ENCODE measurements around the gene REPS1.
"Not testable (repeated sequence)": the region's sequence is repeated elsewhere in the genome, so short reads cannot be mapped to it uniquely, and the experiment has no call there.

Gene REPS1

DNA sequence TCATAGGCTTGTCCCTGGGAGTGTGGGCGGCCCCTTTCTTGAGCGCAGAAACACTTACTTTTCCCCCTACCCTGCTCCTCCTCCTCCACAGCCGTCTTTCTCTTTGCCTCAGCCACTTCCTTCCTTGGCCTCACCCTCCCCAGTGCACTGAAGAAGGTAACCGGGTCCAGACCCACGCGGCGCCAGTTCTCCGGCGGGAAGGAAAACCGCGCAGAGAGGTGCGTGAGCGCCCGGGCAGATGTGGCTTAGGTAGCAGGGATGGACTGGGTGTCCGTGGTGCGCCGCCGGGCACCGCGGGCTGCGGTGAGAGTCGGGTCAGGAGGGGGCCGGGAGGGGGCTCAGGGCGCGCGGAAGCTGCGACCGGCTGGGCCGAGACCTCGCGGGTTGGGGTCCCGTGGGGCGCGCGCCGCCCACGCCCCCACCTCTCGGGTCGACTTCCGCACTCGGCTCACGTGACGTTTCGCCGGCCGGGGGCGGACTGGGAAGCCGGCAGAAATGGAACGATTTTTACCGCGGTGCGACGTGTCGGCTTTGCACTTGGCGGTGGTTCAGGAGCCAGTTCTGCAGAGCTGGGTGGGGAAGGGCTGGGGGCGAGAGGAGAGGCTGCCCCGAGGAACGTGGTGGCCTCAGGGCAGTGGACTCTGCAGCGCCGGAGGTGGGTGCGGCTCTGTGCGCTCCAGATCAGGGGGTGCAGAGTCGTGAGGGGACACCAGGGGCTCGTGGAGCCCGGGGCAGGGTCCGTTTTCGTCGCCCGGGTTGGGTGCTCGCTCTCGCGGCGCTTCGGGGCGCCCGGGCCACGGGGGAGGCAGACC is 40.8 kb upstream of the REPS1 start, which contains the start of gene ABRACL:
ABRACL (plus strand) TSS at position 88 of the 812 bp plus-strand sequence. CDS start 5,416 bp downstream, outside the sequence.
- TF ChIP-seq FOXA1 (IDR thresholded peaks at IDR 0.05) (no peak), SP1 (IDR thresholded peaks at IDR 0.05) (no peak), ARNT (IDR thresholded peaks at IDR 0.05) (no peak), BHLHE40 (IDR thresholded peaks at IDR 0.05; ENCODE audit: borderline replicate concordance) (no peak), ELF4 (IDR thresholded peaks at IDR 0.05) (peak; percentile 34; the same call in 1 of the 2 replicates), NFRKB (IDR thresholded peaks at IDR 0.05) (no peak), L3MBTL2 (conservative IDR thresholded peaks at IDR 0.05) (peak; percentile 65), CTBP1 (IDR thresholded peaks at IDR 0.05; ENCODE audit: borderline replicate concordance) (peak; percentile 15; the same call in 1 of the 2 replicates), SUZ12 (IDR thresholded peaks at IDR 0.05) (no peak), LEF1 (IDR thresholded peaks at IDR 0.05; ENCODE audit: borderline replicate concordance) (no peak)
- ChIA-PET POLR2A (interaction anchor here (1.1 kb wide), 1 partner anchor 13 kb away, joined by 4 read pairs; no protein-coding TSS in a partner anchor), CTCF (no interaction called here)
- peak; percentile 78 for DNase-seq (ENCODE audit: extremely low spot score)

DNA sequence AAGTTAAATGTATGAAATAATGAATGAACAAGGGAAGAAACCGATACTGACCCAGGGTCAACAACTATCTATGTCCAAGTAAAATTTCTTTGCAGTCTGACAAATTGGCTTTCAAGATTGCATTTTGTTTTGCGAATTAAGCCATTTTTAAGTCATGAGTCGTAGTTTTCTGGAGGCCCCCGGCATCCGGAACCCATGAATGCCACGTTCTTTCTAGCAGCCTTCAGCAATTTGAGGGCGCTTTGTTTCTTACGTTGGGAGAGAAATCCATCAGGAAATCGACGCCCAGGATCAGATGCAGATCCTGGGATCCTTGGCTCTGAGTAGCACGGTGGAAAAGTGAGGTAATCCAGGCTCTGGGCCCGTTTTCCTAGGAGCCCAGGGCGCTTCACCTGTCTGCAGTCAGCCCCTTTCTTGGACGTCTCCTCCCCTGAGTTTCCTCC is 40.2 kb upstream of the REPS1 start:
- CTCF ChIA-PET: no interaction called here
- no peak for DNase-seq (ENCODE audit: extremely low spot score)
- POLR2A ChIA-PET: interaction anchor here (1.0 to 1.5 kb wide), 2 partner anchors 13 to 39 kb away, joined by 3 to 6 read pairs; no protein-coding TSS in a partner anchor
- TF ChIP-seq SP1 (IDR thresholded peaks at IDR 0.05) (no peak), ZNF384 (IDR thresholded peaks at IDR 0.05) (no peak), HDGF (IDR thresholded peaks at IDR 0.05; ENCODE audit: borderline replicate concordance) (no peak), NFRKB (IDR thresholded peaks at IDR 0.05) (no peak), ARNT (IDR thresholded peaks at IDR 0.05) (no peak), FOXM1 (IDR thresholded peaks at IDR 0.05; ENCODE audit: borderline replicate concordance) (0 out of 2 replicates have a peak, but pooled peaks have one; percentile 0), LEF1 (IDR thresholded peaks at IDR 0.05; ENCODE audit: borderline replicate concordance) (peak; percentile 17; the same call in 1 of the 2 replicates), FOXK2 (IDR thresholded peaks at IDR 0.05) (no peak), TARDBP (IDR thresholded peaks at IDR 0.05) (no peak), L3MBTL2 (conservative IDR thresholded peaks at IDR 0.05) (peak; percentile 73), FOXA1 (IDR thresholded peaks at IDR 0.05) (no peak)
- TF ChIP-seq, protein P1, sequence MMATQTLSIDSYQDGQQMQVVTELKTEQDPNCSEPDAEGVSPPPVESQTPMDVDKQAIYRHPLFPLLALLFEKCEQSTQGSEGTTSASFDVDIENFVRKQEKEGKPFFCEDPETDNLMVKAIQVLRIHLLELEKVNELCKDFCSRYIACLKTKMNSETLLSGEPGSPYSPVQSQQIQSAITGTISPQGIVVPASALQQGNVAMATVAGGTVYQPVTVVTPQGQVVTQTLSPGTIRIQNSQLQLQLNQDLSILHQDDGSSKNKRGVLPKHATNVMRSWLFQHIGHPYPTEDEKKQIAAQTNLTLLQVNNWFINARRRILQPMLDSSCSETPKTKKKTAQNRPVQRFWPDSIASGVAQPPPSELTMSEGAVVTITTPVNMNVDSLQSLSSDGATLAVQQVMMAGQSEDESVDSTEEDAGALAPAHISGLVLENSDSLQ (IDR thresholded peaks at IDR 0.05): no peak

DNA sequence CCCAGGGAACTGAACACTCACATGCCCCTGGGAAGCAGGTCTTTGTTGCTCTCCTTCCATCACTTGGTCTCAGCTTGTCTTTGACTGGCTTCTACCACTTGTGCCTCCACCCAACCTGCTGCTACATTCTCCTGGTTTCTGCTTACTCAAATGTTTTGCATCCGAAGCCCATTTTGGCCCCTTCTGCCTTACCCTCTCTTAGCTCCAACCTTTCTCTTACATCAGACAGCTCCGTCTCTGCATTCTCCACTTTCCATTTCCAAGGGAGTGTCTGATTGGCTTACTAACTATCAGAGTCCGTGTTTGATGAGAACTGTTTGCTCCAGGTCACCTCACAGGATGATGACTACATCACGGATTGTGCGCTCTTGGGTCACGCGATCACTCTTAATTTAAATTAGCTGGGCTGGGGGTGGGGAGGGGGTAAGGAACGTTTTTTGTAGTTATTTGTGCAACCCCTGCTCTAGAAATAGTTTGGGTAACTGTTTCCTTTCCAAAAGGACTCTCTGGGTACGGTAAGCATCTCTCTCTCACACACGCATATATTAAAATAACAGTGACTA is 39.6 kb upstream of the REPS1 start:
- POLR2A ChIA-PET: interaction anchor here (0.7 to 1.5 kb wide), 3 partner anchors 12 to 347 kb away, joined by 3 to 6 read pairs (median 3); partner anchors contain the start of gene CITED2
- TF ChIP-seq, protein P1 (IDR thresholded peaks at IDR 0.05): no peak
- TF ChIP-seq FOXK2 (IDR thresholded peaks at IDR 0.05) (no peak), ARNT (IDR thresholded peaks at IDR 0.05) (no peak), CTBP1 (IDR thresholded peaks at IDR 0.05; ENCODE audit: borderline replicate concordance) (no peak), BHLHE40 (IDR thresholded peaks at IDR 0.05; ENCODE audit: borderline replicate concordance) (no peak), ELF4 (IDR thresholded peaks at IDR 0.05) (no peak), FOXA1 (IDR thresholded peaks at IDR 0.05) (no peak)
- DNase-seq (ENCODE audit: extremely low spot score): peak; percentile 45
- CTCF ChIA-PET: no interaction called here

DNA sequence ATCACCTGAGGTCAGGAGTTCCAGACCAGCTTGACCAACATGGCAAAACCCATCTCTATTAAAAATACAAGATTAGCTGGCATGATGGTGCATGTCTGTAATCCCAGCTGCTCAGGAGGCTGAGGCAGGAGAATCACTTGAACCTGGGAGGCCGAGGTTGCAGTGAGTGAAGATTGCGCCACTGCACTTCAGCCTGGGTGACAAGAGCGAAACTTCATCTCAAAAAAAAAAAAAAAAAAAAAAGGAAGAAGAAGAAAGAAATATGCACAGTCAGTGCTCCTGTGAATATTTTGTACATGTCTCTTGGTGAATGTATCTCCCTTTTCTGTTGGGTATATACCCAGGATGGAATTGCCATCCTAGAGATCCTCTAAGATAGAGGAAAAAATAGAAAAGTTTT is 37.4 kb upstream of the REPS1 start:
- DNase-seq (ENCODE audit: extremely low spot score); CTCF ChIA-PET; POLR2A ChIA-PET: not testable (repeated sequence)

DNA sequence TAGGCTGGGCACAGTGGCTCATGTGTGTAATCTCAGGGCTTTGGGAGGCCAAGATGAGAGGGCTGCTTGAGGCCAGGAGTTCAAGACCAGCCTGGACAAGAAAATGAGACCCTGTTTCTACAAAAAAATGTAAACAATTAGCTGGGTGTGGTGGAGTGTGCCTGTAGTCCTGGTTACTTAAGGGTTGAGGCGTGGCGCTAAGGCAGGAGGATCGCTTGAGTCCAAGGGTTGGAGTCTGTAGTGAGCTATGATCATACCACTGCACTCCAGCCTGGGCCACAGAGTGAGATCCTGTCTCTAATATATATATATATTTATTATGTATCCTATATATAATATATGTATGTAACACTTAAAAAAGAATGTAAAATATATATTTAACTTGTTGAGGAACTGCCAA is 32.6 kb upstream of the REPS1 start:
- ChIA-PET POLR2A (no interaction called here), CTCF (no interaction called here)
- no peak for TF ChIP-seq L3MBTL2 (conservative IDR thresholded peaks at IDR 0.05)
- TF ChIP-seq TARDBP (IDR thresholded peaks at IDR 0.05): no peak
- no peak for TF ChIP-seq FOXK2 (IDR thresholded peaks at IDR 0.05)
- TF ChIP-seq FOXM1 (IDR thresholded peaks at IDR 0.05; ENCODE audit: borderline replicate concordance): no peak
- no peak for TF ChIP-seq LEF1 (IDR thresholded peaks at IDR 0.05; ENCODE audit: borderline replicate concordance)
- TF ChIP-seq, protein P1 (IDR thresholded peaks at IDR 0.05): no peak
- TF ChIP-seq ELF4 (IDR thresholded peaks at IDR 0.05): no peak
- TF ChIP-seq FOXA1 (IDR thresholded peaks at IDR 0.05): no peak
- TF ChIP-seq SUZ12 (IDR thresholded peaks at IDR 0.05): no peak
- no peak for TF ChIP-seq ZNF384 (IDR thresholded peaks at IDR 0.05)
- TF ChIP-seq NFRKB (IDR thresholded peaks at IDR 0.05): no peak
- TF ChIP-seq CTBP1 (IDR thresholded peaks at IDR 0.05; ENCODE audit: borderline replicate concordance): no peak
- TF ChIP-seq SP1 (IDR thresholded peaks at IDR 0.05): no peak
- no peak for TF ChIP-seq HDGF (IDR thresholded peaks at IDR 0.05; ENCODE audit: borderline replicate concordance)
- no peak for TF ChIP-seq BHLHE40 (IDR thresholded peaks at IDR 0.05; ENCODE audit: borderline replicate concordance)
- TF ChIP-seq ARNT (IDR thresholded peaks at IDR 0.05): no peak
- no peak for DNase-seq (ENCODE audit: extremely low spot score)

DNA sequence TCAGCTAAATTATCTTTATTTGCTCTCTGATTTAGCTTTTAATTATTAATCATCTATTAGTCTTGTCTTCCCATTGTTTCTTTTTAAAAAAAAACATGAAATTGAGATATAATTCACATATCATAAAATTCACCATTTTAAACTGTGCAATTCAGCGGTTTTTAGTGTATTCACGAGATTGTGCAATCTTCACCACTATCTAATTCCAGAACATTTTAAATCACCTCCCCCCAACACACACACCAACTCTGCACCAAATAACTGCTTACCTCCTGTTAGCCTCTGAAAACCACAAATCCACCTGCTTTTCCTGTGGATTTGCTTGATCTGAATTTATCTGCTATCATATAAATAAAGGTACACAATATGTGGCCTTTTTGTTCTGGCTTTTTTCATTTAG is 31.7 kb upstream of the REPS1 start:
- no peak for TF ChIP-seq ZNF384 (IDR thresholded peaks at IDR 0.05)
- TF ChIP-seq, protein P1 (IDR thresholded peaks at IDR 0.05): no peak
- no peak for TF ChIP-seq LEF1 (IDR thresholded peaks at IDR 0.05; ENCODE audit: borderline replicate concordance)
- no peak for TF ChIP-seq NFRKB (IDR thresholded peaks at IDR 0.05)
- TF ChIP-seq FOXM1 (IDR thresholded peaks at IDR 0.05; ENCODE audit: borderline replicate concordance): no peak
- TF ChIP-seq L3MBTL2 (conservative IDR thresholded peaks at IDR 0.05): no peak
- no peak for TF ChIP-seq BHLHE40 (IDR thresholded peaks at IDR 0.05; ENCODE audit: borderline replicate concordance)
- TF ChIP-seq TARDBP (IDR thresholded peaks at IDR 0.05): no peak
- no peak for TF ChIP-seq FOXK2 (IDR thresholded peaks at IDR 0.05)
- no peak for TF ChIP-seq CTBP1 (IDR thresholded peaks at IDR 0.05; ENCODE audit: borderline replicate concordance)
- no peak for TF ChIP-seq ELF4 (IDR thresholded peaks at IDR 0.05)
- no peak for TF ChIP-seq FOXA1 (IDR thresholded peaks at IDR 0.05)
- TF ChIP-seq ARNT (IDR thresholded peaks at IDR 0.05): no peak
- no peak for TF ChIP-seq SUZ12 (IDR thresholded peaks at IDR 0.05)
- TF ChIP-seq SP1 (IDR thresholded peaks at IDR 0.05): no peak
- no peak for TF ChIP-seq HDGF (IDR thresholded peaks at IDR 0.05; ENCODE audit: borderline replicate concordance)
- no peak for DNase-seq (ENCODE audit: extremely low spot score)
- POLR2A ChIA-PET: no interaction called here
- CTCF ChIA-PET: no interaction called here

Data from HEK293T (cell line).